LNCaP clone FGC (cell line): Measurements from ENCODE around the gene ARHGAP5.

ENCODE experiments used
- DNase-seq: peaks from one replicate; pipeline ENCODE4 v3.0.0-alpha.2; 2011; ENCODE audit warnings: low read depth
- H3K4me3 ChIP-seq: 2 replicates; pipeline ENCODE4 v1.5.1; 2011; ENCODE audit warnings: mild to moderate bottlenecking, low read depth, low read length, control low read depth
- CTCF ChIP-seq: IDR thresholded peaks from 2 replicates; pipeline ENCODE4 v1.5.1; 2012; ENCODE audit warnings: mild to moderate bottlenecking; ENCODE audit not compliant: control insufficient read depth, insufficient read depth; ENCODE audit errors: extremely low read depth

Gene ARHGAP5

GRCh38 chr14:32190673-32191072, 113.6 kb downstream of the ARHGAP5 start:
- no peak overlapping the region for H3K4me3 ChIP-seq
- no peak for DNase-seq
- TF ChIP-seq CTCF: no peak

- no peak for TF ChIP-seq CTCF
- no peak for DNase-seq
- no peak overlapping the region for H3K4me3 ChIP-seq
These were observed 115.7 kb downstream of the ARHGAP5 start for GRCh38 chr14:32192712-32193373.

GRCh38 chr14:32193532-32193931, 116.4 kb downstream of the ARHGAP5 start:
- no peak overlapping the region for H3K4me3 ChIP-seq
- no peak for DNase-seq
- TF ChIP-seq CTCF: no peak

GRCh38 chr14:32195636-32196035, 118.5 kb downstream of the ARHGAP5 start:
- no peak overlapping the region for H3K4me3 ChIP-seq
- no peak for DNase-seq
- no peak for TF ChIP-seq CTCF

- H3K4me3 ChIP-seq: no peak overlapping the region
- peak; percentile 63 for DNase-seq
- no peak for TF ChIP-seq CTCF
These were observed 120.8 kb downstream of the ARHGAP5 start for GRCh38 chr14:32197919-32198318.

GRCh38 chr14:32200368-32201192, 123.5 kb downstream of the ARHGAP5 start:
- DNase-seq: no peak
- TF ChIP-seq CTCF: no peak

More at GRCh38 chr14:32200368-32201192, 123.5 kb downstream of the ARHGAP5 start:
- peak overlapping the region; percentile 72 for H3K4me3 ChIP-seq
